Kidney (tissue), 14 donors: Measurements from ENCODE around the gene LDAF1. TPM values are rescaled to one million over a fixed set of nuclear protein-coding genes. Genes with fewer than 3 reads are reported as not detected.
A peak's percentile ranks its signal among the peaks of the same experiment; 100 is the strongest.

Experiments used
- DNase-seq, 5 donors: peaks; one replicate each; pipeline ENCODE4 v3.0.0-alpha.2; 2013 to 2020
- FAIRE-seq: peaks from 2 replicates; lab custom pipeline; 2012; peaks lifted over from hg19 to GRCh38; lab: Jason Lieb, UNC
- H3K27ac ChIP-seq, 2 donors: one replicate each; pipeline ENCODE4 v1.7.0; 2013; ENCODE audit warnings: low read depth in 2 of 2, low read length in 2 of 2, inconsistent platforms in 1 of 2
- H3K27me3 ChIP-seq: one replicate; pipeline ENCODE4 v1.7.1; 2013; ENCODE audit warnings: low read length, inconsistent platforms; ENCODE audit not compliant: control insufficient read depth, insufficient read depth
- H3K36me3 ChIP-seq, 3 donors: one replicate each; pipeline versions ENCODE4 v1.7.0 to v1.7.1; 2013; ENCODE audit warnings: low read length in 3 of 3, control low read depth in 1 of 3, inconsistent platforms in 1 of 3; ENCODE audit not compliant: insufficient read depth in 3 of 3, control insufficient read depth in 2 of 3
- H3K4me1 ChIP-seq, 3 donors: one replicate each; pipeline versions ENCODE4 v1.7.0 to v1.7.1; 2013; ENCODE audit warnings: low read length in 3 of 3, inconsistent platforms in 1 of 3, low read depth in 1 of 3; ENCODE audit not compliant: control insufficient read depth in 2 of 3, insufficient read depth in 2 of 3
- H3K4me3 ChIP-seq, 3 donors: one replicate each; pipeline versions ENCODE4 v1.7.0 to v1.8.1; 2013; ENCODE audit warnings: low read length in 3 of 3, control low read depth in 1 of 3, inconsistent platforms in 1 of 3
- H3K9ac ChIP-seq, 3 donors: one replicate each; pipeline versions ENCODE4 v1.7.0 to v1.7.1; 2013; ENCODE audit warnings: low read length in 3 of 3, control low read depth in 1 of 3, inconsistent platforms in 1 of 3
- H3K9me3 ChIP-seq, 3 donors: one replicate each; pipeline versions ENCODE4 v1.7.0 to v1.7.1; 2013; ENCODE audit warnings: low read length in 3 of 3, control low read depth in 1 of 3, inconsistent platforms in 1 of 3; ENCODE audit not compliant: control insufficient read depth in 2 of 3, insufficient read depth in 1 of 3
- CTCF ChIP-seq: IDR thresholded peaks from 3 replicates; pipeline ENCODE4 v1.5.1; 2012; ENCODE audit warnings: mild to moderate bottlenecking, moderate library complexity, borderline replicate concordance; ENCODE audit not compliant: insufficient read depth; ENCODE audit errors: extremely low read depth
- intact Hi-C: fragments of 100-400 bp; cut with DNase I; formaldehyde crosslinking; loops from one replicate; pipeline ENCODE4 v1.11.1; 2022
- polyA plus RNA-seq: library from polyadenylated mRNA; stranded (reverse); fragments of 350-450 nt; fragmentation: Illumina TruSeq; extraction: RNeasy Lipid Tissue Mini Kit (QIAGEN cat#74804); gene quantifications from one replicate; pipeline ENCODE4 v1.2.3, GENCODE V29; 2014; ENCODE audit warnings: low read depth, low replicate concordance; ENCODE audit not compliant: insufficient read depth
- total RNA-seq: library from RNA; stranded (reverse); fragmentation: NEBNext Ultra II Directional; extraction: Animal tissue kit (Norgen Biotek cat#: 25700); gene quantifications from one replicate; pipeline ENCODE4 v1.2.1, GENCODE V29; 2021
- donor health status: control.
- donor health status: control.
- donor health status: control.
- donor health status: control.
- donor health status: control.
- donor health status: DM: yes; HTN: yes; CAD: no.
- donor health status: Normal renal cell carcinoma (clear cell type).

LDAF1 gene
- total and polyA plus RNA-seq, 2 donors from 2014 or later = 16.4 to 35.1 TPM

- FAIRE-seq = no peak
- peak in 4 of 5 donors; percentile 57 to 82 (median 66) for DNase-seq
- Histone ChIP-seq H3K9ac (no peak overlapping the region), H3K36me3 (no peaks in the 10 kb centered on the region), H3K27ac (no peak overlapping the region), H3K4me3 (no peak overlapping the region), H3K9me3 (no peaks in the 10 kb centered on the region), H3K27me3 (no peaks in the 10 kb centered on the region), H3K4me1 (peaks cover 0 to 14% (median 12%) of the 10 kb centered on the region in 3 donors)
- intact Hi-C loops = no loop called here
- peak; percentile 62 for TF ChIP-seq CTCF
These were observed 1.6 kb upstream of the LDAF1 start for GRCh38 chr16:21156767-21157467.

- Histone ChIP-seq H3K9me3 (no peaks in the 10 kb centered on the region), H3K9ac (peak overlapping the region in 1 of 3 donors; percentile 53), H3K4me1 (peaks cover 0 to 17% (median 15%) of the 10 kb centered on the region in 3 donors), H3K27ac (no peak overlapping the region), H3K4me3 (peak overlapping the region in 1 of 3 donors; percentile 84), H3K36me3 (no peaks in the 10 kb centered on the region), H3K27me3 (no peaks in the 10 kb centered on the region)
- FAIRE-seq (no peak), DNase-seq (peak in 1 of 5 donors; percentile 48)
- no peak for TF ChIP-seq CTCF
- intact Hi-C loops = no loop called here
These were observed 842 bp upstream of the LDAF1 start for GRCh38 chr16:21157632-21158031.

GRCh38 chr16:21159281-21159951 is 942 bp downstream of the LDAF1 start:
- intact Hi-C loops = no loop called here
- TF ChIP-seq CTCF = no peak
- H3K4me3 ChIP-seq = peak overlapping the region; percentile 68 to 84 (median 80)
- no peaks in the 10 kb centered on the region for H3K27me3 ChIP-seq
- FAIRE-seq (no peak), DNase-seq (peak; percentile 29 to 89 (median 66))
- H3K4me1 ChIP-seq = peaks cover 0 to 23% (median 21%) of the 10 kb centered on the region in 3 donors
- peak overlapping the region; percentile 29 to 67 (median 53) for H3K9ac ChIP-seq
- H3K27ac ChIP-seq = peak overlapping the region; percentile 26 to 41
- no peaks in the 10 kb centered on the region for H3K9me3 ChIP-seq
- no peaks in the 10 kb centered on the region for H3K36me3 ChIP-seq
